Measurements from ENCODE around the gene PIGC. TPM values are rescaled to one million over a fixed set of nuclear protein-coding genes. Genes with fewer than 3 reads are reported as not detected.

The PIGC gene
- polyA plus RNA-seq (ENCODE audit: insufficient read length in 3 of 3): 10 to 100 TPM; 42.4 to 49.5 (median 46.3) TPM
- long read RNA-seq, donor 1, transcript PIGC-201 (2 exons, 1,447 nt): major isoform, 13 of 19 reads
- long read RNA-seq, donor 1, transcript PIGC-202 (1 exons, 2,630 nt): minor isoform, 5 of 19 reads
- long read RNA-seq, donor 1, partial matches to known transcripts: 0 of 19 reads
- long read RNA-seq, donor 1, other reads (novel, unspliced or antisense): 0 of 19 reads
- long read RNA-seq, donor 2, transcript PIGC-201 (2 exons, 1,447 nt): major isoform, 15 of 21 reads
- long read RNA-seq, donor 2, transcript PIGC-202 (1 exons, 2,630 nt): minor isoform, 6 of 21 reads
- long read RNA-seq, donor 2, partial matches to known transcripts: 0 of 21 reads
- long read RNA-seq, donor 2, other reads (novel, unspliced or antisense): 0 of 21 reads
- long read RNA-seq, donor 3, transcript PIGC-201 (2 exons, 1,447 nt): major isoform, 21 of 23 reads
- long read RNA-seq, donor 3, partial matches to known transcripts: 0 of 23 reads
- long read RNA-seq, donor 3, other reads (novel, unspliced or antisense): 0 of 23 reads
- long read RNA-seq, donor 4, transcript PIGC-202 (1 exons, 2,630 nt): minor isoform, 9 of 21 reads
- long read RNA-seq, donor 4, transcript PIGC-201 (2 exons, 1,447 nt): major isoform, 12 of 21 reads
- long read RNA-seq, donor 4, partial matches to known transcripts: 0 of 21 reads
- long read RNA-seq, donor 4, other reads (novel, unspliced or antisense): 0 of 21 reads
- long read RNA-seq, donor 5: 0 reads
- long read RNA-seq, donor 6, transcript PIGC-201 (2 exons, 1,447 nt): major isoform, 11 of 18 reads
- long read RNA-seq, donor 6, transcript PIGC-202 (1 exons, 2,630 nt): minor isoform, 7 of 18 reads
- long read RNA-seq, donor 6, partial matches to known transcripts: 0 of 18 reads
- long read RNA-seq, donor 6, other reads (novel, unspliced or antisense): 0 of 18 reads
- long read RNA-seq, donor 7, transcript PIGC-201 (2 exons, 1,447 nt): major isoform, 13 of 25 reads
- long read RNA-seq, donor 7, transcript PIGC-202 (1 exons, 2,630 nt): minor isoform, 5 of 25 reads
- long read RNA-seq, donor 7, partial matches to known transcripts: 0 of 25 reads
- long read RNA-seq, donor 7, other reads (novel, unspliced or antisense): 7 of 25 reads
- long read RNA-seq, donor 8, transcript PIGC-202 (1 exons, 2,630 nt): minor isoform, 17 of 48 reads
- long read RNA-seq, donor 8, transcript PIGC-201 (2 exons, 1,447 nt): major isoform, 26 of 48 reads
- long read RNA-seq, donor 8, partial matches to known transcripts: 5 of 48 reads
- long read RNA-seq, donor 8, other reads (novel, unspliced or antisense): 0 of 48 reads
- long read RNA-seq, donor 9, transcript PIGC-201 (2 exons, 1,447 nt): major isoform, 10 of 16 reads
- long read RNA-seq, donor 9, transcript PIGC-202 (1 exons, 2,630 nt): minor isoform, 6 of 16 reads
- long read RNA-seq, donor 9, partial matches to known transcripts: 0 of 16 reads
- long read RNA-seq, donor 9, other reads (novel, unspliced or antisense): 0 of 16 reads
- long read RNA-seq, donor 10, transcript PIGC-202 (1 exons, 2,630 nt): minor isoform, 7 of 28 reads
- long read RNA-seq, donor 10, transcript PIGC-201 (2 exons, 1,447 nt): major isoform, 14 of 28 reads
- long read RNA-seq, donor 10, partial matches to known transcripts: 0 of 28 reads
- long read RNA-seq, donor 10, other reads (novel, unspliced or antisense): 7 of 28 reads
- long read RNA-seq, donor 11, transcript PIGC-201 (2 exons, 1,447 nt): major isoform, 9 of 13 reads
- long read RNA-seq, donor 11, partial matches to known transcripts: 0 of 13 reads
- long read RNA-seq, donor 11, other reads (novel, unspliced or antisense): 0 of 13 reads
- long read RNA-seq, donor 12, transcript PIGC-201 (2 exons, 1,447 nt): major isoform, 7 of 12 reads
- long read RNA-seq, donor 12, transcript PIGC-202 (1 exons, 2,630 nt): minor isoform, 5 of 12 reads
- long read RNA-seq, donor 12, partial matches to known transcripts: 0 of 12 reads
- long read RNA-seq, donor 12, other reads (novel, unspliced or antisense): 0 of 12 reads
- long read RNA-seq, donor 13, transcript PIGC-201 (2 exons, 1,447 nt): major isoform, 27 of 57 reads
- long read RNA-seq, donor 13, transcript PIGC-202 (1 exons, 2,630 nt): minor isoform, 22 of 57 reads
- long read RNA-seq, donor 13, partial matches to known transcripts: 0 of 57 reads
- long read RNA-seq, donor 13, other reads (novel, unspliced or antisense): 7 of 57 reads
- long read RNA-seq, donor 14, transcript PIGC-201 (2 exons, 1,447 nt): major isoform, 9 of 14 reads
- long read RNA-seq, donor 14, partial matches to known transcripts: 0 of 14 reads
- long read RNA-seq, donor 14, other reads (novel, unspliced or antisense): 0 of 14 reads
- long read RNA-seq, donor 15, transcript PIGC-201 (2 exons, 1,447 nt): minor isoform, 5 of 12 reads
- long read RNA-seq, donor 15, transcript PIGC-202 (1 exons, 2,630 nt): major isoform, 6 of 12 reads
- long read RNA-seq, donor 15, partial matches to known transcripts: 0 of 12 reads
- long read RNA-seq, donor 15, other reads (novel, unspliced or antisense): 0 of 12 reads
- long read RNA-seq, donor 16, transcript PIGC-201 (2 exons, 1,447 nt): major isoform, 32 of 50 reads
- long read RNA-seq, donor 16, transcript PIGC-202 (1 exons, 2,630 nt): minor isoform, 11 of 50 reads
- long read RNA-seq, donor 16, partial matches to known transcripts: 0 of 50 reads
- long read RNA-seq, donor 16, other reads (novel, unspliced or antisense): 6 of 50 reads

DNA sequence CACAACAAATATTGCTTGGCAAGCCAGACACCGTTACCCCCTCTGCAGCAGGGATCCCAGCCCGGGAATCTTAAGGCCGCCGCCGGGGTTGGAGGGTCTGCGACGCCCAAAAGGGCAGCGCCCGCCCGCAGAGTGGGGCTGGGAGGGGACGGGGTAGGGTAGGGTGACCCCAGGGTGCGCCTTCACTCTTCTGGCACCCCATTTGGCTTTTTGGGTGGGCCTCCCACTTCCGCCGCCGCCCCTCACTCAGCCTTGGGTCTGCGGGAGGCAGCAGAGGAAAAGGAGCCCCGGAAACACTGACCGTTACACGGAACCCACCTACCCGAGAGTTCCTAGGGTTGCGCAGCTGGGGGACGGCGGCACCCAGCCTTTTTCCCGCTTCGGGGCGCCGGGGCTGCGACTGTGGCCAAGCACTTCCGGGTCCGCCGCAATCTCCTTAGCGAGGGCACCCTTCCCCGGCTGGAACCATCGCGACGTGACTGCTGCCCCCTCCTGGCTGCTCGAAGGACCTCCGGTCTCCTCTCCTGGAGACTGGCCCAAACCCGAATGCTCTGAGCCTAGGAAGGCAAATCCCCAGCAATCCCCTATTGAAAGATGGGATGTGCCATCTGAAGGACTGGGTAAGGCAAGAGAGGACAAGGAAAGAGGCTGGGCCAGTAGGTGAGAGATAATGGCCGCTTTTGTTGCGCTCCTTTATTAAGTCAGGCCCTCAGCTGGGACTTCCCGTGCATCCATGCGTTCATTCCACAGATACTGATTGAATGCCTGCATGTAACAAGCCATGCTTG is at the start of gene PIGC:
Gene PIGC, minus strand, starts transcription at position 404 of the 788 bp plus-strand sequence. CDS start 1,447 bp downstream, outside the sequence.
- peak in 10 of 11 donors; percentile 55 to 84 (median 78) for DNase-seq (ENCODE audit: extremely low read depth in 1 of 11, low read depth in 9 of 11, low spot score in 4 of 11)

DNA sequence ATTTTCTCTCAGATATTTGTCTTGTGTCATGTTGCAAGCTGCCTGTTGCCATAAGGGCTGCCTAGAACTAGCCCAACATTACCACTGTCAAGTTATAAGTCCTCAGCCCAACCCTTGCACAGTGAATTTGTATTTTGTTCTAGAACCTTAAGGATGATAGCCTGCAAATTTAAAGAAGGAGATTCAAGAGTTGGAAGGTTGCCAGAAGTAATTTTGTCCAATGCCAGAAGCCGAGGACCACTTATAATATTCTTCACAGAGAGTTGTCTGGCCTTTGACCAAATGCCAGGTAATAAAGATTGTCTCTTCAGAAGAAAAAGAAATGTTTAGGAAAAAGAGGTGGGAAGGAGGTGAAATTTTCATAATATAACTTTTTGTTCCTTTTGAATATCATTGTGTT is 48.6 kb upstream of the PIGC start:
- DNase-seq (ENCODE audit: extremely low read depth in 1 of 11, low read depth in 9 of 11, low spot score in 4 of 11): no peak

DNA sequence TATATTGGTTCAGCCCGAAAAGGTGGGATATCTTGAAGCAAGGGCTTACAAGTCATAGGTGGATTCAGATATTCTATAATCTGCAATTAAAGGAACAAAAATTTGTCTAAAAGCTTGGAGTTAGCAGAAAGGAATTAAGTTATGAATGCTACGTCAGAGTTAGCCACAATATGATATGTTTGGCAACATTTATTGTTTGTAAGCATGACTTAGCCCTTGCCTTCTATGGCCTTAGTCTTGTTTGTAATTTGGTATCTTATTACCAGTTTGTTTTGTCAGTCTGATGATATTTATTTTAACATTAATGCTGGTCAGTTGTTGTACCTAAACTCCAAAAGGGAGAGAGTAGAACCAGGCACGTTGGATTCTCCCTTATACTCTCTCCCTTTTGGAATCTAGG is 46.0 kb upstream of the PIGC start:
- no peak for DNase-seq (ENCODE audit: extremely low read depth in 1 of 11, low read depth in 9 of 11, low spot score in 4 of 11)

DNA sequence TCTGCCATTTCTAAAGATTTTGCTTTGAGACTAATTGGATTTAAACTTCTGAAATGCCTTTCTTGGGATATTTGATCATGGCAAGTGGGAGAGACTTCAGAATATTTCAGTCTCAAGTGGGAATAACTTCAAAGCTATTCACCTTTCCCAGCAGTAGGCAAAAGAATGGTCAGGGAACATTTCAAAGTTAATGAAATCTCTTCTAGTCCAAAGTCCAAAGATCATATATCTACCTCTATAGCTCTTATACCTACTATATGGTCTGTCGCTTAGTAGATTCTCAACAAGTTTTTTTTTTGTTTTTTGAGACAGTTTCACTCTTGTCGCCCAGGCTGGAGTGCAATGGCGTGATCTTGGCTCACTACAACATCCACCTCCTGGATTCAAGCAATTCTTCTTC is 44.5 kb upstream of the PIGC start:
- DNase-seq (ENCODE audit: extremely low read depth in 1 of 11, low read depth in 9 of 11, low spot score in 4 of 11): no peak

DNA sequence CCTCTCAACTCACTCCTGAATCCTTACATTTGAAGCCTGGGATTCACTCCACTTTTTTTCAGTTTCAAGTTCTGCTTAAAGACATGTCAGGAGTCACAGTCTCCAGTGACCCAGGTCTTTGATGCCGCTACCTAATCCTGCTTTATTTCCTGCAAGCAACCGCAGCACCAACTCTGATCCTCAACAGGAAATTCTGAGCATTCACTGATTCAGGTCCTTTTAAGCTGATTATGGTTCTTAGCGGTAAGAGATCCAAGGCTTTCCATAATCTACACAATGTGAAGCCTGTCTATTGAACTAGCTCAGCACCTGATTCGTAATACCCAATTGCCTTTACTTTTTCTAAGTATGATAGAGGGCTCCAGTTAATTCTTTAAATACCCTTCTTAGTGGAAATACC is 43.7 kb upstream of the PIGC start:
- no peak for DNase-seq (ENCODE audit: extremely low read depth in 1 of 11, low read depth in 9 of 11, low spot score in 4 of 11)

DNA sequence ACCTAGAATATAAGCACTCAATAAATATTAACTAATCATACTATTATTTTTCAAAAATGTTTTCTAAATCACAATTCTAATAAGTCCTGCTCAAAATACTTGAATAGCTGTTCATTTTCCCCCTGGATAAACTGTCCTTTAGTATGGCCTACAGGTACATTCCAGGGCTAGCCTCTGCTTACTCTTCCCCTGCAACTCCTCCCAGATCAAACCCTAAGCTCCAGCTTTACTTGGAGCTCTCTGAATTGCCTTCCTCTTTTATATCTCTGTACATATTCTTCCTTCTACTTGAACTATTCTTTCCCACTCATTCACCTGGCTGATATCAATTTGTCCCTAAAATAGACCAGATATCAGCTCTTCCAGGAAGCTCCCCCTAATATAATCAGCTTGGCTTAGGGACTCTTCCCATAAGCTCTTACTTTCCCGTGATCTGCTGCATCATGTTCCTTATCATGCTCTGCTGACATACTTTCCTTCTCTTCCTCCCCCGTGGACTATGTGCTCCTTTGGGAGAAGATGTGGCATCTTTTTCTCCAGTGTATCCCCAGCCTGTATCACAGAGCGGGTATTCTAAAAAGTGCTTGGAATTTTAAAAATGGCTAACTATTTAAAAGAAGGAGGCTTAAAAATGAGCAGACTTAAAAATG is 43.1 kb upstream of the PIGC start:
- DNase-seq (ENCODE audit: extremely low read depth in 1 of 11, low read depth in 9 of 11, low spot score in 4 of 11): no peak

DNA sequence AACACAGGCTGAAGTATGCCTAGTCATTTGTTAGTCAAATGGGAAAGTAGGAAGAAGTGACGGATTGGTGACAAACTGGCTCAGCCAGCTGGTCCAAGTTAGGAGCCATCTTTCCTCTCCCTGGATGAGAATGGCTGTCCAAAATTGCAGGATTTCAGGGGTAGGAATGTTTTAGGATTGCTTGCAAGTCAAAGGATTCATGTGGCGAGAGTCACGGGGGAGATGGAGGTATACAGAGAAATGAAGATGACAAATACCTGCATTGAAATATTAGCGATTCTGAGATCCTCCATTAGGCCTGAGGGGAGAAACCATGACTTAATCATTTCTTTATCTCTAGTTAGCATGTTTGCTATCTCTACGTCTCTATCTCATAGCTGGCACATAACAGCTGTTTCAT is 41.8 kb upstream of the PIGC start:
- no peak for DNase-seq (ENCODE audit: extremely low read depth in 1 of 11, low read depth in 9 of 11, low spot score in 4 of 11)

DNA sequence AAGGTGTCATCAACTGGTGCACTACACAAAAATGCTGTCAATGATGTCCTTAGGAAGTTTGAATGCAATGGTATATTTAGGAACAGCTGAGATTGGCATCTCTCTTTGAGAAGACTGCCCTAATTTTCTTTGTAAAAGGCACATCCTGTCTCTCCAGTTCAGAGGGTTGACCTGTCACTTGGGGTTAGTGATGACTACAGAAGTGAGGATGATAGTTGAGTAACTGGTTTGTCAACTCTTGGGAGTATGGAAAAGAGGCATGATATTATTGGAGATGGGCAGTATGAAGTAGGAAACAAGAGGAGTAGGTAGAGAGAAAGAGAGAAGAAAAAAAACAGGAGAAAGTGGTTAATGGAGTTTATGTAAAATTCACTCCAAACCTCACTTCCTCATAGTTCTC is 40.4 kb upstream of the PIGC start:
- no peak for DNase-seq (ENCODE audit: extremely low read depth in 1 of 11, low read depth in 9 of 11, low spot score in 4 of 11)

DNA sequence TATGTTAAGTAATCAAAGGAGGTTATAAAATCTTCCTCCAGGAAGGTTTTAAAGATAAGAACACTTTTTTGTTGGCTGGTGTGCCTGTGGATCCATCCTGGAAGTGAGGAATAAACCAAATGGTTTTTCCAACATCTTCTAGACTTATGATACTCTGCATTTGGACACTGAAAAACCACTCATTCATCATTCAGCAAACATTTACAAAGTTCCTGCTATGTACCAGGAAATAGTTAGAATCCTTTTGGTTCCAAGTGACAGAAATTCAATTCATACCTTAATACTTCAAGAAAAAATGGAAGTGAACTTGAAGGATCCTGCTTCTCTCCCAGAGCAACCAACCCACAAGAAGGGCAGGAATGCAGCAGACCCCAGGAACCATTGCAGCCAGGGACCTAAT is 39.6 kb upstream of the PIGC start:
- no peak for DNase-seq (ENCODE audit: extremely low read depth in 1 of 11, low read depth in 9 of 11, low spot score in 4 of 11)

DNA sequence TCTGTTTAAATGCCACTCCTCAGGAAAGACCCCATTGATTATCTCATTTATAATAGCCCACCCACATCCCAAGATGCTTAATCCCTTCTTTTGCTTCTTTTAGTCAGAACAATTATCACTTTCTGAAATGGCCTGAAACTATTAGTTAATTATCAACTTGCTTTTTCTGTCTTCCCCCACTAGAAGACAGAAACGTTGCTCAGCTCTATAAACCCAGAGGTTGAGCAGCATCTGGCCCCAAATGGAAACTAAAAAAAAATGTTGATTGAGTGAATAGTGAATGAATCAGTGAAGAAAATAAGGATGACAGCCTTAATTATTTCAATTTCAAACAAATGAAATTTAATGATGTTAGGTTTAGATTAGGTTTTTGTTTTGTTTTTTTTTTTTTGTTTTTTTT is 38.2 kb upstream of the PIGC start:
- DNase-seq (ENCODE audit: extremely low read depth in 1 of 11, low read depth in 9 of 11, low spot score in 4 of 11): no peak

DNA sequence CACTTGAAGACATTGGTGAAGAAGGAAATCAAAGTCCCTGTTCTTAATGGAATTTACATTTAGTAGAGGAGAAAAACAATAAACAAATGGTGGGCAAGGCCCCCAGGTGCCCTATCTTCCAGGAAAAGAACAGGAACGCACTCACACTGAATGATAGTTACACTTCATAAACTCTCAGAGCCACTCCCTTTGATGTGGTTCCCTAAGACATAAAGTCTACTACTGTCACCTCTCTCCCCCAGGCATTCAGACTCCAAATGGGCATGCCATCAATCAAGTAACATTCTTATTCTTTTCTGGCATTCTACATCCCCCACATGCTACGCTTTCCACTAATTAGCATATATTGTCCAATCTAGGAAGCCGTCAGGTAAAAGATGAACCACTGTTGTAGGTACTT is 36.6 kb upstream of the PIGC start:
- no peak for DNase-seq (ENCODE audit: extremely low read depth in 1 of 11, low read depth in 9 of 11, low spot score in 4 of 11)

DNA sequence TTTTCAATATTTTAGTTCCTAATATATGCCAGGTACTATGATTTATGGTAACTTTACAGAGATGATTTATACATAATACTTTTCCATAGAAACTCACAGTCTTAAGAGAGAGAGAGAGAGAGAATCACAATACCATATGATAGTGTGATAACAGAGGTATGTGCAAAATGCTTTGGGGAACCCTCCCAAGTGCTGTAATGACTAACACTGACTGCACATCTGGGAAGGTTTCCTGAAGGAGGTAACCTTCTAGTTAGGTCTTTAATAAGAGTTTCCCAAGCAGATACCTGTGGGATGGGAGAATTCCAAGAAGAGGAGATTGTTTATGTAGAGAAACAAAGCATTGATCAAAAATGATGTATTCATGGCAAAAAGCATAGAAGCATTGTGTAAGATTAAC is 34.6 kb upstream of the PIGC start:
- no peak for DNase-seq (ENCODE audit: extremely low read depth in 1 of 11, low read depth in 9 of 11, low spot score in 4 of 11)

DNA sequence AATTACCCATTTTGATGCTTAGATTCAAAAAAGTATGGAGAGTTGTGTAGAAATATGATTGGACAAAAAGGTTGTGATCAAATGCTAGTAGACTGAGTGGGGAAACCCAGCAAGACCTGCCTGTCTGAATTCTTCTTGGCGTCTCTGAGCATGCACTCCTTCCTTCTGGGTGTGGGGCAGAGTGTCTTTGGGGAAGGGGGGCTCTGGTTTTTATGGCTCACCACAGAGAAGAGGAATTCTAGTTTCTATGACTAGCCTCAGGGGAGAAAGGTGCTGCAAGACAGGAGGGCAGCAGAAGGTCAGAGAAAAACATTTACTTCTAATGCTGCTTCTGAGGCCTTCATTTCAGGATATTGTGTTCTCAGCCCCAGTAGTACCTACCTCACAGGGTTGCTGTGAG is 33.9 kb upstream of the PIGC start:
- no peak for DNase-seq (ENCODE audit: extremely low read depth in 1 of 11, low read depth in 9 of 11, low spot score in 4 of 11)

DNA sequence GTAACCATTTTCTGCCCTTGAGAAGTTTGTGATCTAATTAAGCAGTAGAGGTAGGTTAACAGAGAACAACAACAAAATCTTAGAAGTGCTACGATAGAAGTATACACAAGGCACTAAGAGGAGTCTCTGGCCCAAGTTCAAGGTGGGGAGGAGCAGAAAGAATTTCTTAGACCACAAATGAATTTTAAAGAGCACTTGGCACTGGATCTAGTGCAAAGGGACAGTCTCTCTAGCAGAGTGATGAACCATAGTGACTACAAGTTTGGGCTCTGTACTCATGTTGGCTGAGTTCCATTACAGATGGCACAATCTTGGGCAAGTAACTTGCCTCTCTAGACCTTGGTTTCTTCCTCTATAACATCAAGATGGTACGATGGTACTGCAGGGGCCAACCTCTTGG is 33.3 kb upstream of the PIGC start:
- no peak for DNase-seq (ENCODE audit: extremely low read depth in 1 of 11, low read depth in 9 of 11, low spot score in 4 of 11)

DNA sequence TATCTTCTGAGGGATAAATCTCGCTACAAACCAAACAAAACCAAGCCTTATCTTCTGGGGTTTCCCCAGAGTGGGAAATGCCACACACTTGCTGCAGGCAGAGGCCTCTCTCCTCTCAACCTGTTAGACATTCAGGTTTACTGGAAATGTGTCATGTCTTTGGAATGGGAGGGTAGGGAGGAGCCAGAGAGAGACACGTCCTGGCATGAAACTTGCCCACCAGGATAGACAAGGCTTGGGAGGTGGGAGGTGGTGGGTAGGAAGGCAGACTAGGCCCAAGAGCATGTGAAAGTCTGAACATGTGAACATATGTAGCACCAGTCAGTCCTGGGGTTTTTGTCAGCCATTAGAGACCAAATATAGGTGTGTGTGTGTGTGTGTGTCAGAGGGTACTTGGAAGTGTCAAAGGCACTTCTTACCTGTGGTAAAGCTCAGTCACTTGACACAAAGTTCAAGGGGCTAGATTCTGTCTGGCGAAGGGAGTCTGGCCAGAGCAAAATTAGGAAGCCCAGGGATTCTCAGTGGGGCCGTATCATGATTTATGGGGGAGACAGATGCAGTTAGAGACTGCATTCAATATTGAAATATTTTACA is 32.4 kb upstream of the PIGC start:
- no peak for DNase-seq (ENCODE audit: extremely low read depth in 1 of 11, low read depth in 9 of 11, low spot score in 4 of 11)
